Smooth muscle cell of the pulmonary artery (primary cell): ENCODE data around the gene COL6A3. TPM values are rescaled to one million over a fixed set of nuclear protein-coding genes. Genes with fewer than 3 reads are reported as not detected.

Experiments used
- total RNA-seq: library from RNA; depleted of rRNA; stranded (reverse); fragments of >200 nt; gene quantifications from 2 replicates; pipeline ENCODE4 v1.2.3, GENCODE V29; 2014

Gene COL6A3
- 2,074 and 3,484 TPM in 2 replicates for total RNA-seq

GRCh38 chr2:237413777-237414661, at the start of gene COL6A3:
COL6A3 (minus strand) TSS chr2:237414164; CDS start chr2:237396817, 17,347 bp downstream.

Other genes starting within 250 kb of the COL6A3 start
- 8.3 and 14.2 TPM in 2 replicates for gene MLPH, start 73.1 kb upstream of the COL6A3 start, total RNA-seq
- not detected in 2 replicates for gene PRLH, start 152.4 kb upstream of the COL6A3 start, total RNA-seq
- 0.78 and 0.83 TPM in 2 replicates for gene RAB17, start 176.6 kb upstream of the COL6A3 start, total RNA-seq
- gene LRRFIP1, start 213.4 kb upstream of the COL6A3 start, total RNA-seq, result 58.2 and 85.9 TPM in 2 replicates